K562 (cell line): ENCODE results near the gene PPP1R12C. TPM values are rescaled to one million over a fixed set of nuclear protein-coding genes. Genes with fewer than 3 reads are reported as not detected.

Experiments used
- ARNT ChIP-seq, 2 experiments: fragments of 450-650 bp; IDR thresholded peaks; 2 replicates each; pipeline ENCODE4 v1.6.1; 2016; ENCODE audit warnings: mild to moderate bottlenecking in 1 of 2
- ATF1 ChIP-seq, 2 experiments: fragments of 450-650 bp in 1 of 2; IDR thresholded peaks; 2 replicates each; pipeline ENCODE4 v1.6.1; 2016; ENCODE audit warnings: missing compliant biosample characterization in 1 of 2, missing genetic modification characterization in 1 of 2
- BRF1 ChIP-seq: IDR thresholded peaks from 3 replicates; pipeline ENCODE4 v1.6.1; 2011; ENCODE audit warnings: borderline replicate concordance, mild to moderate bottlenecking; ENCODE audit not compliant: insufficient read length; ENCODE audit errors: extremely low read depth
- ELF1 ChIP-seq: fragments of 200-800 bp; sonication (Bioruptor generic); IDR thresholded peaks from 2 replicates; pipeline ENCODE4 v1.6.1; 2016; ENCODE audit warnings: missing genetic modification characterization, missing compliant biosample characterization
- ETS2 ChIP-seq: IDR thresholded peaks from 2 replicates; pipeline ENCODE4 v1.6.1; 2016; ENCODE audit warnings: borderline replicate concordance, missing genetic modification characterization, mild to moderate bottlenecking, moderate library complexity, missing compliant biosample characterization; ENCODE audit not compliant: poor library complexity, severe bottlenecking
- ILK ChIP-seq: fragments of 450-650 bp; IDR thresholded peaks from 2 replicates; pipeline ENCODE4 v1.6.1; 2016; ENCODE audit warnings: missing genetic modification characterization, low read depth, mild to moderate bottlenecking, missing compliant biosample characterization, moderate library complexity, borderline replicate concordance
- LARP7 ChIP-seq: fragments of 450-650 bp; IDR thresholded peaks from 2 replicates; pipeline ENCODE4 v1.6.1; 2016
- NFATC3 ChIP-seq: fragments of 450-650 bp; IDR thresholded peaks from 2 replicates; pipeline ENCODE4 v1.6.1; 2017; ENCODE audit warnings: mild to moderate bottlenecking
- NR2C1 ChIP-seq, 2 experiments: fragments of 450-650 bp; IDR thresholded peaks; 2 replicates each; pipeline ENCODE4 v1.6.1; 2017; ENCODE audit warnings: mild to moderate bottlenecking in 2 of 2, antibody characterized with exemption in 1 of 2, inconsistent platforms in 1 of 2, missing compliant biosample characterization in 1 of 2, missing genetic modification characterization in 1 of 2
- PHF20 ChIP-seq: fragments of 450-650 bp; IDR thresholded peaks from 2 replicates; pipeline ENCODE4 v1.6.1; 2018; ENCODE audit not compliant: partially characterized antibody
- PRPF4 ChIP-seq: fragments of 200-400 bp; formaldehyde crosslinking; IDR thresholded peaks from one replicate; pipeline ENCODE4 v1.6.1; 2017; ENCODE audit warnings: low read length, low read depth, mild to moderate bottlenecking; ENCODE audit not compliant: insufficient read depth, poor library complexity, severe bottlenecking
- RUNX1 ChIP-seq: sonication (generic); IDR thresholded peaks from 2 replicates; pipeline ENCODE4 v1.6.1; 2016; ENCODE audit warnings: antibody characterized with exemption, low read depth
- SAP30 ChIP-seq: fragments of 200-600 bp; sonication (generic); IDR thresholded peaks from 2 replicates; pipeline ENCODE4 v1.6.1; 2012; ENCODE audit warnings: borderline replicate concordance, low read depth, mild to moderate bottlenecking, moderate library complexity, low read length, control low read depth, inconsistent platforms; ENCODE audit not compliant: insufficient read depth, poor library complexity, severe bottlenecking
- SMARCB1 ChIP-seq: IDR thresholded peaks from 2 replicates; pipeline ENCODE4 v1.6.1; 2011; ENCODE audit warnings: improper control_type of control experiment, low read depth; ENCODE audit not compliant: insufficient read length
- SRF ChIP-seq, 2 experiments: fragments of 250-450, 450-650 bp in 1 of 2; sonication (Bioruptor Pico) in 1 of 2; sonication (generic) in 1 of 2; formaldehyde crosslinking; IDR thresholded peaks; 2 replicates each; pipeline versions ENCODE4 v1.5.0 to v1.5.1; 2020 to 2022; ENCODE audit warnings: mild to moderate bottlenecking in 1 of 2, missing genetic modification reagents in 1 of 2
- ZNF274 ChIP-seq: IDR thresholded peaks from 2 replicates; pipeline ENCODE4 v1.6.1; 2011; ENCODE audit warnings: low read depth, mild to moderate bottlenecking, low read length, moderate library complexity, borderline replicate concordance
- ZNF408 ChIP-seq: fragments of 250-450 bp; sonication (Bioruptor Pico); IDR thresholded peaks from 2 replicates; pipeline ENCODE4 v1.4.0; 2020; ENCODE audit warnings: low read depth, mild to moderate bottlenecking, moderate library complexity
- ZNF780A ChIP-seq: fragments of 250-450 bp; sonication (Bioruptor Pico); IDR thresholded peaks from 2 replicates; pipeline ENCODE4 v1.5.0; 2021; ENCODE audit warnings: mild to moderate bottlenecking
- polyA plus RNA-seq, 8 experiments: library from polyadenylated mRNA; depleted of rRNA in 4 of 8; stranded (reverse) in 5 of 8; unstranded in 3 of 8; fragments of >200 nt; fragmentation: Nextera tagmentation in 2 of 8; fragmentation: Illumina TruSeq in 1 of 8; extraction: Ambion mirVana in 2 of 8; extraction: Trizol in 1 of 8; gene quantifications; 2 replicates each; pipeline versions ENCODE4 v1.2.1 to v1.2.3, GENCODE V29; 2011 to 2014; ENCODE audit warnings: inconsistent platforms in 1 of 8, missing spikeins in 1 of 8
- total RNA-seq, 7 experiments: library from RNA; depleted of rRNA in 6 of 7; stranded (reverse); fragments of >200 nt in 6 of 7; fragmentation: Illumina TruSeq in 2 of 7; extraction: Trizol in 2 of 7; gene quantifications; 2 replicates each; pipeline versions ENCODE4 v1.2.1 to v1.2.3, GENCODE V29; 2011 to 2021; ENCODE audit warnings: low replicate concordance in 1 of 7
- TF ChIP-seq, protein P1 (sequence below), 2 experiments: fragments of 200-800 bp in 1 of 2; sonication (Bioruptor generic) in 1 of 2; sonication (generic) in 1 of 2; formaldehyde crosslinking in 1 of 2; IDR thresholded peaks in 1 of 2; conservative IDR thresholded peaks in 1 of 2; 2 replicates each; pipeline versions ENCODE4 v1.5.0 to v1.6.1; 2016 to 2020; ENCODE audit warnings: missing compliant biosample characterization in 1 of 2, missing genetic modification characterization in 1 of 2, missing genetic modification reagents in 1 of 2
- TF ChIP-seq, protein P2 (sequence below): fragments of 250-450 bp; sonication (Bioruptor Pico); IDR thresholded peaks from 2 replicates; pipeline ENCODE4 v1.8.0; 2021; ENCODE audit warnings: moderate library complexity, mild to moderate bottlenecking, inconsistent platforms
- TF ChIP-seq, protein P3 (sequence below): fragments of 250-450 bp; sonication (Bioruptor Pico); IDR thresholded peaks from 2 replicates; pipeline ENCODE4 v1.8.0; 2022; ENCODE audit warnings: moderate library complexity, mild to moderate bottlenecking, inconsistent platforms

PPP1R12C gene
- total and polyA plus RNA-seq, 9 of the 15 experiments (the other 6 are each of a cell fraction or from before 2014, with no cell fraction given), result 1.8 to 136 (median 33.7) TPM

DNA sequence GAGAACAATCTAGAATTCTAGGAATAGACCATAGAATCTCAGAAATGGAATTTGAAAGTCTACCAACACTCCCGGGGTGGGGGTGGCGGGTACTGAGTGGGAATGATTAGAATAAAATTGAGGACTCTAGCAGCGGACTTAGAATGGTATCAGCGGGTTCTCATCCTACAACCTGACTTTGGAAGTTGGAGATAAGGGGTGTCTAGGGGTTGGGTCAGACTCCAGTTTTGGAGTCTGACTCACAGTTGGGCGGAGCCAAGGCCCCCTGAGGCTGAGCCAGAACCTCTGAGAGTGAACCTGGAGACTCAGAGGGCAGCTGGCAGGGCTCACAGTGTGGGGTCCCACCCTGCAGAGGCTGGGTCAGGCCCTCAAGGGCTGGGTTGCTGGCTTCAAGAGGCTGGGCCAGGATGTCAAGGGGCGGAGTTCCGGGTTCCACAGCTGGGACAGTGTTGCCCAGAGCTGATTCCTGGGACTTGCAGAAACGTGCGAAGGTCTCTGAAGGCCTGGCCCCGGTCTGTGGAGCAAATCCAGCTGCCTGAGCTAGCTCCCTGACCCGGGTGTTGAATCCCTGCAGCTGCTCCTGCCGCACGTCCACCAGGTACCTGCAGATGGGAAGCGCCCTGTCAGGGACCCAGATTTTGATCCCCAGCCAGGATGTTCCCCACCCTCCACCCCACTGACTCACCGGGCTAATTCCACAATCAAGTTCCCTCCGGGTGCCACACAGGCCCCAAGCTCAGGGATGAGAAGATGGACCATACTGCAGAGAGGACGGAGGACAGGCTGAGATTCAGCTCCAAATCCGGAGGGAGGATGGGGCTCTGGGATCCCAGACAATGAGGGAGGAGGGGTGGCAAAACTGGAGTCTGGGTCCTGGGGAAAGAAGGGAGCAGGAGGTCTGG is 41.7 kb upstream of the PPP1R12C start (continued):
- TF ChIP-seq, protein P1, sequence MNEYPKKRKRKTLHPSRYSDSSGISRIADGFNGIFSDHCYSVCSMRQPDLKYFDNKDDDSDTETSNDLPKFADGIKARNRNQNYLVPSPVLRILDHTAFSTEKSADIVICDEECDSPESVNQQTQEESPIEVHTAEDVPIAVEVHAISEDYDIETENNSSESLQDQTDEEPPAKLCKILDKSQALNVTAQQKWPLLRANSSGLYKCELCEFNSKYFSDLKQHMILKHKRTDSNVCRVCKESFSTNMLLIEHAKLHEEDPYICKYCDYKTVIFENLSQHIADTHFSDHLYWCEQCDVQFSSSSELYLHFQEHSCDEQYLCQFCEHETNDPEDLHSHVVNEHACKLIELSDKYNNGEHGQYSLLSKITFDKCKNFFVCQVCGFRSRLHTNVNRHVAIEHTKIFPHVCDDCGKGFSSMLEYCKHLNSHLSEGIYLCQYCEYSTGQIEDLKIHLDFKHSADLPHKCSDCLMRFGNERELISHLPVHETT (CRISPR knock-in tag; conservative IDR thresholded peaks at IDR 0.05 in 1 of 2, IDR thresholded peaks at IDR 0.05 in 1 of 2), result no peak
- no peak for TF ChIP-seq ETS2
- no peak for TF ChIP-seq NR2C1 (IDR thresholded peaks at IDR 0.05)
- TF ChIP-seq NR2C1 (tag; IDR thresholded peaks at IDR 0.05), result peak; percentile 37; the same call in 1 of the 2 replicates
- no peak for TF ChIP-seq ATF1 (CRISPR knock-in tag; IDR thresholded peaks at IDR 0.05)
- TF ChIP-seq ATF1 (tag; IDR thresholded peaks at IDR 0.05), result 0 out of 2 replicates have a peak, but pooled peaks have one; percentile 39
- no peak for TF ChIP-seq ZNF408
- TF ChIP-seq, protein P2, sequence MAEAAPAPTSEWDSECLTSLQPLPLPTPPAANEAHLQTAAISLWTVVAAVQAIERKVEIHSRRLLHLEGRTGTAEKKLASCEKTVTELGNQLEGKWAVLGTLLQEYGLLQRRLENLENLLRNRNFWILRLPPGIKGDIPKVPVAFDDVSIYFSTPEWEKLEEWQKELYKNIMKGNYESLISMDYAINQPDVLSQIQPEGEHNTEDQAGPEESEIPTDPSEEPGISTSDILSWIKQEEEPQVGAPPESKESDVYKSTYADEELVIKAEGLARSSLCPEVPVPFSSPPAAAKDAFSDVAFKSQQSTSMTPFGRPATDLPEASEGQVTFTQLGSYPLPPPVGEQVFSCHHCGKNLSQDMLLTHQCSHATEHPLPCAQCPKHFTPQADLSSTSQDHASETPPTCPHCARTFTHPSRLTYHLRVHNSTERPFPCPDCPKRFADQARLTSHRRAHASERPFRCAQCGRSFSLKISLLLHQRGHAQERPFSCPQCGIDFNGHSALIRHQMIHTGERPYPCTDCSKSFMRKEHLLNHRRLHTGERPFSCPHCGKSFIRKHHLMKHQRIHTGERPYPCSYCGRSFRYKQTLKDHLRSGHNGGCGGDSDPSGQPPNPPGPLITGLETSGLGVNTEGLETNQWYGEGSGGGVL, result no peak
- TF ChIP-seq NFATC3, result no peak
- no peak for TF ChIP-seq ZNF780A (CRISPR knock-in tag)
- TF ChIP-seq, protein P3, sequence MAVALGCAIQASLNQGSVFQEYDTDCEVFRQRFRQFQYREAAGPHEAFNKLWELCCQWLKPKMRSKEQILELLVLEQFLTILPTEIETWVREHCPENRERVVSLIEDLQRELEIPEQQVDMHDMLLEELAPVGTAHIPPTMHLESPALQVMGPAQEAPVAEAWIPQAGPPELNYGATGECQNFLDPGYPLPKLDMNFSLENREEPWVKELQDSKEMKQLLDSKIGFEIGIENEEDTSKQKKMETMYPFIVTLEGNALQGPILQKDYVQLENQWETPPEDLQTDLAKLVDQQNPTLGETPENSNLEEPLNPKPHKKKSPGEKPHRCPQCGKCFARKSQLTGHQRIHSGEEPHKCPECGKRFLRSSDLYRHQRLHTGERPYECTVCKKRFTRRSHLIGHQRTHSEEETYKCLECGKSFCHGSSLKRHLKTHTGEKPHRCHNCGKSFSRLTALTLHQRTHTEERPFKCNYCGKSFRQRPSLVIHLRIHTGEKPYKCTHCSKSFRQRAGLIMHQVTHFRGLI (CRISPR knock-in tag), result no peak
- no peak for TF ChIP-seq ZNF274
- TF ChIP-seq ILK (tag), result no peak
- no peak for TF ChIP-seq LARP7
- TF ChIP-seq BRF1, result no peak
- TF ChIP-seq ELF1 (tag), result peak; percentile 36; the same call in 1 of the 2 replicates
- TF ChIP-seq ARNT (IDR thresholded peaks at IDR 0.05), result no peak
- TF ChIP-seq PRPF4, result no peak
- no peak for TF ChIP-seq PHF20
- peak in 1 of 2 experiments; percentile 72; a peak in 1 of 4 replicates for TF ChIP-seq SRF (CRISPR knock-in tag; IDR thresholded peaks at IDR 0.05)
- TF ChIP-seq SMARCB1, result no peak
- TF ChIP-seq RUNX1, result no peak
- peak; percentile 70 for TF ChIP-seq SAP30
